Liver (tissue), 9 donors: ENCODE measurements around the gene RAD51B. TPM values are rescaled to one million over a fixed set of nuclear protein-coding genes. Genes with fewer than 3 reads are reported as not detected.
A peak's percentile ranks its signal among the peaks of the same experiment; 100 is the strongest.

Source experiments
- DNase-seq: peaks from one replicate; pipeline ENCODE4 v3.0.0-alpha.2; 2017; ENCODE audit warnings: low spot score
- H3K27ac ChIP-seq, 2 donors: one replicate each; pipeline ENCODE4 v1.7.0; 2013; ENCODE audit warnings: inconsistent platforms in 2 of 2, low read length in 2 of 2, control low read depth in 1 of 2, low read depth in 1 of 2, mild to moderate bottlenecking in 1 of 2
- H3K27me3 ChIP-seq, 4 donors: one replicate each; pipeline versions ENCODE4 v1.6.1 to v1.7.0; 2013; ENCODE audit warnings: low read length in 3 of 4, inconsistent platforms in 1 of 4, mild to moderate bottlenecking in 1 of 4, moderate library complexity in 1 of 4; ENCODE audit not compliant: control insufficient read depth in 4 of 4, insufficient read depth in 4 of 4
- H3K36me3 ChIP-seq, 4 donors: one replicate each; pipeline versions ENCODE4 v1.6.1 to v1.7.0; 2013; ENCODE audit warnings: low read length in 3 of 4, mild to moderate bottlenecking in 3 of 4, low read depth in 1 of 4, moderate library complexity in 1 of 4; ENCODE audit not compliant: control insufficient read depth in 4 of 4, insufficient read depth in 3 of 4
- H3K4me1 ChIP-seq, 4 donors: one replicate each; pipeline versions ENCODE4 v1.6.1 to v1.7.0; 2013; ENCODE audit warnings: low read length in 3 of 4, mild to moderate bottlenecking in 3 of 4, moderate library complexity in 1 of 4; ENCODE audit not compliant: control insufficient read depth in 4 of 4, insufficient read depth in 4 of 4
- H3K4me3 ChIP-seq, 3 donors: one replicate each; pipeline versions ENCODE4 v1.6.1 to v1.7.0; 2013; ENCODE audit warnings: low read length in 3 of 3, control low read depth in 1 of 3, low read depth in 1 of 3, mild to moderate bottlenecking in 1 of 3
- H3K9ac ChIP-seq, 2 donors: one replicate each; pipeline ENCODE4 v1.7.0; 2013; ENCODE audit warnings: low read length in 2 of 2, mild to moderate bottlenecking in 2 of 2, moderate library complexity in 2 of 2, control low read depth in 1 of 2, low read depth in 1 of 2
- H3K9me3 ChIP-seq, 4 donors: one replicate each; pipeline versions ENCODE4 v1.6.1 to v1.7.0; 2013; ENCODE audit warnings: low read length in 3 of 4; ENCODE audit not compliant: control insufficient read depth in 4 of 4
- ATF3 ChIP-seq: IDR thresholded peaks from 2 replicates; pipeline ENCODE4 v1.6.1; 2016; ENCODE audit warnings: antibody characterized with exemption
- FOXA1 ChIP-seq: IDR thresholded peaks from 2 replicates; pipeline ENCODE4 v1.6.1; 2016; ENCODE audit warnings: antibody characterized with exemption
- GABPA ChIP-seq, 2 donors: IDR thresholded peaks in 1 of 2; conservative IDR thresholded peaks in 1 of 2; 2 replicates each; pipeline ENCODE4 v1.6.1; 2016; ENCODE audit warnings: antibody characterized with exemption in 2 of 2, mild to moderate bottlenecking in 1 of 2, moderate library complexity in 1 of 2
- HNF4A ChIP-seq, 2 donors: conservative IDR thresholded peaks; 2 replicates each; pipeline ENCODE4 v1.6.1; 2016; ENCODE audit warnings: antibody characterized with exemption in 2 of 2, mild to moderate bottlenecking in 2 of 2
- JUND ChIP-seq, 2 donors: IDR thresholded peaks; 2 replicates each; pipeline ENCODE4 v1.6.1; 2016; ENCODE audit warnings: antibody characterized with exemption in 2 of 2
- MAX ChIP-seq: IDR thresholded peaks from 2 replicates; pipeline ENCODE4 v1.6.1; 2016; ENCODE audit warnings: antibody characterized with exemption
- RAD21 ChIP-seq, 2 donors: IDR thresholded peaks; 2 replicates each; pipeline ENCODE4 v1.6.1; 2016; ENCODE audit warnings: antibody characterized with exemption in 2 of 2, mild to moderate bottlenecking in 2 of 2
- REST ChIP-seq: IDR thresholded peaks from 2 replicates; pipeline ENCODE4 v1.6.1; 2016; ENCODE audit warnings: antibody characterized with exemption, mild to moderate bottlenecking
- RXRA ChIP-seq, 2 donors: IDR thresholded peaks; 2 replicates each; pipeline ENCODE4 v1.6.1; 2017 to 2018; ENCODE audit warnings: antibody characterized with exemption in 2 of 2, mild to moderate bottlenecking in 1 of 2
- SP1 ChIP-seq: IDR thresholded peaks from 2 replicates; pipeline ENCODE4 v1.6.1; 2018; ENCODE audit warnings: antibody characterized with exemption, mild to moderate bottlenecking
- YY1 ChIP-seq: IDR thresholded peaks from 2 replicates; pipeline ENCODE4 v1.6.1; 2016; ENCODE audit warnings: antibody characterized with exemption, mild to moderate bottlenecking
- ZBTB33 ChIP-seq: IDR thresholded peaks from 2 replicates; pipeline ENCODE4 v1.6.1; 2016; ENCODE audit warnings: antibody characterized with exemption
- WGBS: extraction: QIAGEN DNeasy Blood & Tissue Kit; methylation state at CpG from one replicate; pipeline ENCODE4 v1.1.7; 2013; 5-methylcytosine and 5-hydroxymethylcytosine counted together
- polyA plus RNA-seq, 2 donors: library from polyadenylated mRNA; stranded (reverse) in 1 of 2; unstranded in 1 of 2; fragments of 200-250 nt in 1 of 2; fragments of >200 nt in 1 of 2; fragmentation: Nextera tagmentation in 1 of 2; extraction: Ambion mirVana in 1 of 2; gene quantifications; one replicate each; pipeline versions ENCODE4 v1.2.1 to v1.2.3, GENCODE V29; 2013 to 2015
- total RNA-seq, 2 donors: library from RNA; depleted of rRNA; stranded (reverse); fragments of >200 nt; gene quantifications; one replicate each; pipeline ENCODE4 v1.2.3, GENCODE V29; 2014
- donor health status: healthy.
- donor health status: healthy.
- donor health status: healthy.
- donor health status: healthy.
- donor health status: healthy.

The RAD51B gene
- total and polyA plus RNA-seq, 4 donors: 0.81 to 12.9 (median 2.4) TPM

- WGBS: 56% methylated on average over 8 of the region's 8 CpGs
- H3K27me3 ChIP-seq: no peaks in the 10 kb centered on the region
- no peaks in the 10 kb centered on the region for H3K36me3 ChIP-seq
- peaks cover 7 to 25% (median 17%) of the 10 kb centered on the region in 4 donors for H3K4me1 ChIP-seq
- no peak for TF ChIP-seq ZBTB33
- no peak for TF ChIP-seq JUND (IDR thresholded peaks at IDR 0.05)
- TF ChIP-seq ATF3: no peak
- peak in 1 of 2 donors; percentile 9 for TF ChIP-seq RXRA (IDR thresholded peaks at IDR 0.05)
- TF ChIP-seq RAD21 (IDR thresholded peaks at IDR 0.05): peak in 1 of 2 donors; percentile 17
- TF ChIP-seq HNF4A (conservative IDR thresholded peaks at IDR 0.05): peak; percentile 8 to 23
- peak; percentile 27 for TF ChIP-seq REST
- TF ChIP-seq FOXA1: no peak
- TF ChIP-seq SP1: peak; percentile 14
- H3K4me3 ChIP-seq: no peak overlapping the region
- no peak for DNase-seq
- peak overlapping the region; percentile 74 to 84 for H3K27ac ChIP-seq
- peak overlapping the region in 1 of 2 donors; percentile 19 for H3K9ac ChIP-seq
- no peaks in the 10 kb centered on the region for H3K9me3 ChIP-seq
Measured at GRCh38 chr14:68199554-68200151, 380.1 kb downstream of the RAD51B start.

GRCh38 chr14:68203871-68204270, 384.3 kb downstream of the RAD51B start:
- no peak for TF ChIP-seq MAX
- TF ChIP-seq ZBTB33: no peak
- TF ChIP-seq GABPA (IDR thresholded peaks at IDR 0.05 in 1 of 2, conservative IDR thresholded peaks at IDR 0.05 in 1 of 2): no peak
- no peak for TF ChIP-seq FOXA1
- no peak for TF ChIP-seq ATF3
- TF ChIP-seq SP1: no peak
- TF ChIP-seq JUND (IDR thresholded peaks at IDR 0.05): no peak
- TF ChIP-seq RAD21 (IDR thresholded peaks at IDR 0.05): no peak
- TF ChIP-seq YY1: no peak

More at GRCh38 chr14:68203871-68204270, 384.3 kb downstream of the RAD51B start:
- Histone ChIP-seq H3K27me3 (no peaks in the 10 kb centered on the region), H3K9ac (no peak overlapping the region), H3K4me1 (peaks cover 6 to 15% (median 11%) of the 10 kb centered on the region in 4 donors), H3K27ac (no peak overlapping the region), H3K36me3 (no peaks in the 10 kb centered on the region), H3K4me3 (no peak overlapping the region), H3K9me3 (no peaks in the 10 kb centered on the region)
- no peak for DNase-seq
